Caki2 (cell line): ENCODE data around the gene MYRIP. TPM values are rescaled to one million over a fixed set of nuclear protein-coding genes. Genes with fewer than 3 reads are reported as not detected.
"Not testable (repeated sequence)": the region's sequence is repeated elsewhere in the genome, so short reads cannot be mapped to it uniquely, and the experiment has no call there.

Experiments
- DNase-seq: peaks from one replicate; pipeline ENCODE4 v3.0.0-alpha.2; 2015; ENCODE audit warnings: low read depth
- in situ Hi-C: cut with HindIII; loops from 2 replicates; pipeline ENCODE4 v1.10.0; 2016; ENCODE audit warnings: low sequenced_read_pairs, low pct_unique_long_range_greater_than_20kb, mixed read lengths
- total RNA-seq: library from RNA; depleted of rRNA; stranded (reverse); fragments of >200 nt; shearing (Covaris generic); gene quantifications from 2 replicates; pipeline ENCODE4 v1.2.3, GENCODE V29; 2014; ENCODE audit warnings: low replicate concordance

The MYRIP gene
- total RNA-seq, 1 experiment from 2014 or later, result 0.07 TPM

DNA sequence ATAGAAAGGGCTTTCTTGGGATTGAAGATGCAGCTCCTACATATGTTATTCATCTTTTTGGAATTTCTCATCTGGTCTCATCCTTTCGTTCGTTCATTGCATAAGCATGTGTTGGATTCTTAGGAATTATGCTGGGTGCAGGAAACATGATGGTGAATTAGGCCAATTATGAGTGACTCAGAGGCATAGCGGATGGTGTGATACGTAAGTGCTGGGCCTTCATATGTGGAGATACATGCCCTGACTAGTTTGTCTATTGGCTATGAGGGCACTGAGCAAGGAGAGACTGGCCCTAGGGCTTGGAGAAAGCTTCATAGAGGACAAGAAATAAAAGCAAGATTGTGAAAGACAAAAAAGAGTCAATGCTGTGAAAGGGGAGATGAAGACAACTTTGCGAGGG, 235.1 kb downstream of the MYRIP start:
- DNase-seq, result no peak
- in situ Hi-C loops, result no loop called here

DNA sequence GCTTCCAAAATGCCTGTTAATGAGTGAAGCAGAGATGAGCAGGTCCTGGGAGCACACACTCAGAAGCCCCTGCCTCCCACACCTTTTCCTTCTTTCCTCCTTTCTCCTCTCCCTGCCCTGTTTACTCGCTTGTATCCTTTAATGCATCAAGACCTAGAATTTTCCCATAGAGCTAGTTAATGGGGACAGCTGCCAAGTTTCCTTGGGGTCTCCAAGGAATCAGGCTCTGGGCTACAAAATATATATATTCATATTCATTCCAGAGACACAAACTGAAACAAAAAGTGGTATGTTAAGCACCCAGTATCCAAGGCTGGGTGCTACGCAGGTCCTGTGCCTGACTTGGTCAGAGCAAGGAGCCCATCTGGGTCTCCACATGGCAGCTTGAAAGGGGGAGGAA, 235.6 kb downstream of the MYRIP start:
- DNase-seq, result no peak
- in situ Hi-C loops, result no loop called here

DNA sequence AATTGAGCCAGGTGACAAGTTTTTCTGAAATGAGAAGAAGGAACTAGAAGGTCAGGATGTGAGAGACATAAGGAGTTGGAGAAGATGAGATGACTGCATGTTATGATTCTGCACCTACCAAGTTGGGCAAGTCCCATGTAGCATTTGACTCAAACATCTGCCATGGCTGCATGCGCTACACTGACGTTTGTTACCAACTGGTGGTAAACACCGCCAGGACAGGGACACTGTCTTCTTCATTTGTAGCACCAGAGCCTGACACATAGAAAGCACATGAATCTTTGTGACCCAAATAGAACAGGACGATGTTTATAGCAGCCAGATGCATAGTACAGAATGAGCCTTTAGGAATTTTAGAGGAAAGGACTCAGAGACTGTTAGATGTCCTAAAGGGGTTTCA, 236.7 kb downstream of the MYRIP start:
- no peak for DNase-seq
- in situ Hi-C loops, result no loop called here

DNA sequence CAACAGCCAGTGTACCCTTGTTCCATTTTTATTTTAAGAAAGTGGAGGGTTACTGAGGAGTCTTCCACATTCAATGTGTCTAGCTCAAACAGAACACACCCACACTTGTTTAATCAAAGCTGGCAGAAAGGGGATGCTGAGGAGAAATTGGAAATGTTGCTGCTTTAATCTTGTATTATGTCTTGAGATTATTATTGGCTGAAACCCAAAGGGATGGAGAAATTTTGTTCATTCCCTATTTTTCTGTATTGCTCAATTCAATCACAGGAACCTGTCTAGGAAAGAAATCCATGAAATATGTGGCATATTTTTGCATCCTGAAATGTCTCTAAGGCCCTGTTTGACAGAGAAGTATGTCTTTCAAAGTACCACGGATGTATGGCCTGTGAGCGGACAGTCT, 238.0 kb downstream of the MYRIP start:
- in situ Hi-C loops, result no loop called here
- no peak for DNase-seq

DNA sequence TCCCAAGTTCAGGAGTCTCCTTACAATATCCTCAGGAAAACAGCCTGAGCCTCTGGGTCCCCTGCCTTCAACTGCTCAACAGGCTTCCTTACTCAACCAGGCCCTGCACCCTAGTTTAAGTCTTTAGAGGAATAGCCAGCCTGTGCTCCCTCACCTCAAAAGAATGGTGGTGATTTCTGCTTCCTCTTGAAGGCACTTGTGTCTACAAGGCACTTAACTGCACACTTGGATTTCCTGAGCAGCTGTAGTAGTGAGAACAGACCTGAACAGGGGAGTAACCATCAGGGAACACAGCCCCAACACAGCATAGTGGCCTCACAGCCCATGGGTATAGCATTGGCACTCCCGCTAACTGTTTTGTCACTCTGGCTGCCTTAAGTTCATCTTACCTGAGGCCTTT, 244.3 kb downstream of the MYRIP start:
- no peak for DNase-seq
- in situ Hi-C loops, result no loop called here

DNA sequence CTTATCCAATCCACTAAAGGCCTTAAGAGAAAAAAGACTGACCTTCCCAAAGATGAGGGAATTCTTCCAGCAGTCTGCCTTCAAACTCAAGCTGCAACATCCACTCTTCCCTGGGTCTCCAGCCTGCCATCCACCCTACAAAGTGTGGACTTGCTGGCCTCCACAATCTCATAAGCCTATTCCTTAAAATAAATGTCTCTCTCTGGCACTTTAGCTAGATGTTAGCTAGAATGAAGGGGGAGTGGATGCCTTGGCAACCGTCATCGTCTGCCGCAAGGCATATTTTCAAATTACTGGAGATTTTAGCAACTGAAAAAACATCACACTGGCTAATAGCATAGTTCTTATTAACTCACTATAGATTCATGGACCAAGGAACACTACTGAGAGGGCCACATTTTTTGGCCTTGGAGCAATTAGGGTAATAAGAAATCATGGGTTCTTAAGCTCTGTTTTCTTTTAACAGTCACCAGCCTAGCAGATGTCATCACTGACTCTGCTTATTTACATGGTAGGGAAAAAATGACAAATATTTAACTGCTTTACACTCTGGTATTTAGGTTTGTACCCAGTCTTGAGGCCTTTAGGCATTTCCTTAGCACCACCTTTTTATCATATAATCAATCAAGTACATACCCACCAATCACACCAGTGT, 245.3 kb downstream of the MYRIP start:
- DNase-seq, result no peak
- in situ Hi-C loops, result no loop called here

DNA sequence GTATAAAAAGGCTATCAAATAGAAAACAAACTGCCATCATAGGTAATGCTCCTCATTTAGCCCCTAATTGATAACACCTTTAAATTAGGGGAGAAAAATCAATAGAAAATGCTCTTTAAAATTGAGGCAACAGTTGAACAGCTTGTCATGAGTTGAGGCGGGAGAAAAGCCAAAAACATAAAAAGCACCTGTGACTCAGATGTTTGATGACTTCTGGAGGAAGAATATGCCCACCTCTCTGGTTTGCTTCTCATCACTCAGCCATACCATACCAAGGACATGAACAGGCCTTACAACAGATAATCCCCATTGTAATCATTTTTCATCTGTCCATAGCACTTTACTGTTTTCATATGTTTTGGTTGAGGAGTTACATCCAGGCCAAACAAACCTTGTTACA, 246.0 kb downstream of the MYRIP start:
- in situ Hi-C loops, result no loop called here
- no peak for DNase-seq

DNA sequence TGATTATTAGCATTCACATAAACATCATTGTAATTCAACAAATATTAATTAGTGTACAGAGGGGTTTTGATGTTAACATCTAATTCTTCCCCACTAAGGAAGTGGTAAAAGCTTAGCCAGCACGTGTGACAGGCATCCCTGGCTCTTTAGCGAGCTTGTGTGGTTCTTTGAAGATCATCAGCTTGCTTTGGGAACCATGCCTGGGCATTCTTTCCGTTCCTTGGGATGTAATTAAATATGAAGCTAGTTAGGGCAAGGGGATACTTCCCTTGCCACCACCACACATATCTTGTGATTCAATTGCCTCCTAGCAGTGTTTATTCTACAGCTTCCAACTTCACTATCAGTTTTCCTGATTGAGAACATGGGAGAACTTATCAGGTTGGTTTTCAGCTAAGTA, 246.5 kb downstream of the MYRIP start:
- in situ Hi-C loops, result no loop called here

DNA sequence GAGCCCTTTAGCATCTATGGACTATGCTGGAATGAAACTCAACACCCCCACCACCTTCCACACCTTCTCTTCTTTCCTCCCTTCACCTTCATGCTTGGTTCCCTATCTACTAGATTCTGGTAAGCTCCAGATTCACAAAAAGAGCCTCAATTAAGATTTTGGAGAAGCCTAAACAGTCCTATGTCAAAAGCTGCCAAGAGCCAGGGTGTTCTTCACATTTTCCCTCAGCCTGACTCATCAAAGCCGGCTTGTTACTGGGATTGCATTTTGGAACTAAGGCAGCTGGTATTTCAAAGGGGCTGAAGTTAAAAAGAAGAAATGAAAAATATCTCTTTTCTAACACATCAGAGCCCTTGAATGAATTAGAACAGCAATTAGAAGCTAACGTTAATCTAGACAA, 247.7 kb downstream of the MYRIP start:
- in situ Hi-C loops, result no loop called here
- DNase-seq, result no peak

More for the DNA sequence above, 246.5 kb downstream of the MYRIP start:
- DNase-seq, result no peak

DNA sequence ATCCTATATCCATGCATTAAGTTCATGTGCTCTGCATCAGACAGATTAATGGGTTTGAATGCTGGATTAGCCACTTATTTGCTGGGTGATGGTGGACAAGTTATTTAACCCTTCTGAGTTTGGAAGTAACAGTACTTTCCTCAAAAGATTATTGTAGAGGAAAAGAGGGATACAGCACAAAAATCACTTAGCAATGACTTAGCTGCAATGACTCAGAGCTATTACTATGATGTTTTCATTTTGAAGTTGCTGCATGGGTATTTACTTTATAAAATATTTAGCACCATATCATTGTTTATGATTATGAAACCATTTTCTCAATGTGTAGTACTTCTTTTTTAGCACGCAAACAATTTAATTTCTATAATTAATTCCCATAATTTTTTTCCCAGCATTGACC, 248.4 kb downstream of the MYRIP start:
- DNase-seq, result no peak
- in situ Hi-C loops, result no loop called here

DNA sequence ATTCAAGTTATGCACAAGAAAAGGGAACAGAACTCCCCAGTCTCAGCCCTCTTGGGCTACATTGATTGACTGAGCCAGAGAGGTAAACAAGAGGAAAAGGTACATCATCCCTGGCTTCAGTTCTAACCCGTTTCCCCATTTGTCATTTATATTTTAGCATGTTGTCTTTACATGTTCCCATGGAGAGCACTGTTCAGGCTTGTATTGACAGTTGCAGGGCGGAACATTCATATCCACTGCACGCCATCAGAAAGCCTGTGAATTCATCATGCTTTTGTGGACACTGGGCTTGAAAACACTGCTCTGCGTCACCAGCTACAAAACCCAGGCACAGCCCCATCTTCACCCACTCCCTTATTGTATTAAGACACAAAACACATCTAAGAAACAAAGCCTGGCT, 259.2 kb downstream of the MYRIP start:
- DNase-seq, result no peak
- in situ Hi-C loops, result no loop called here

DNA sequence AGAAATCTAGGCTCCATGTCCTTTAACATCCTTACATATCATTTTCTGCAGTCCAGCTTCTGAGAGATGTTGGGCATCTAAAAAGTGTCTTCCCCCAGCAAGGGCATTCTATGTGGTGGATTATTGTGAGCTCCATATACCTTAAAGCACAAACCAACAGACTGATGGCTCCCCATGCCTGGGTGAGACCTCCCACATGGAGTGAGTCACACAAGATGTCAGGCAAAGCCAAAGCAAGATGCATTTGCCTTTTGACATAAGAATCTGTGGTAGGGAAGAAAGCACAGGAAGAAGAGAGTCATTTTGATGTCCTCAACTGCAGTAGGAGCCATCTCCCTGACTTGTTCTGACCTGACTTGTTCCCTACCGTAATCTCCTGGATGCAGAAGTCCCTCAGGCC, 261.4 kb downstream of the MYRIP start:
- in situ Hi-C loops, result no loop called here

DNA sequence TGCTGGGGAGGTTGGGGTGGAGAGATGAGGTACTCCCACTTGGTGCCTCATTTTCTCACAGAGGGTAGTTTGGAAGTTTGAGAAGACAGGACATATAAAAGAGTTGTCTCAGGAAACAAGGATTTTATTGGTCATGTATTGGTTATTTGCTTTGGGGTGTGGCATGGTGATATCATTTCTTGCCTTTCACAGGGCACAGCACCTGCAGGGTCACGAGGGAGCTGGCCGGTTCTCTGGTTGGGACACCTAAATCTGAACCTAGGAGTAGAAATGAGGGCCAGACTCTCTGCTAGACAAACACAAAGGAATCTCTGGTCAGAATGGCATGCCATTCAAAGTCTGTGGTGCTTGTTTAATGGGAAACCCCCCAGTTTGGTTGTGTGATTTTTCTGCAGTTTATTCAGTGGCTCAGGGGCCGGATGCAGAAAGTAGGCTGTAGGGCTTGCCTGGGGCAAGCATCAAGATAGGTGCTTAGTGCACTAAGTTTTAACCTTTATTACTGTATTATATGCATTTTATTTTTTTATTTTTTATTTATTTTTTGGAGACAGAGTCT, 262.4 kb downstream of the MYRIP start:
- in situ Hi-C loops, result no loop called here
- DNase-seq, result no peak

More for the DNA sequence above, 261.4 kb downstream of the MYRIP start:
- DNase-seq, result no peak

DNA sequence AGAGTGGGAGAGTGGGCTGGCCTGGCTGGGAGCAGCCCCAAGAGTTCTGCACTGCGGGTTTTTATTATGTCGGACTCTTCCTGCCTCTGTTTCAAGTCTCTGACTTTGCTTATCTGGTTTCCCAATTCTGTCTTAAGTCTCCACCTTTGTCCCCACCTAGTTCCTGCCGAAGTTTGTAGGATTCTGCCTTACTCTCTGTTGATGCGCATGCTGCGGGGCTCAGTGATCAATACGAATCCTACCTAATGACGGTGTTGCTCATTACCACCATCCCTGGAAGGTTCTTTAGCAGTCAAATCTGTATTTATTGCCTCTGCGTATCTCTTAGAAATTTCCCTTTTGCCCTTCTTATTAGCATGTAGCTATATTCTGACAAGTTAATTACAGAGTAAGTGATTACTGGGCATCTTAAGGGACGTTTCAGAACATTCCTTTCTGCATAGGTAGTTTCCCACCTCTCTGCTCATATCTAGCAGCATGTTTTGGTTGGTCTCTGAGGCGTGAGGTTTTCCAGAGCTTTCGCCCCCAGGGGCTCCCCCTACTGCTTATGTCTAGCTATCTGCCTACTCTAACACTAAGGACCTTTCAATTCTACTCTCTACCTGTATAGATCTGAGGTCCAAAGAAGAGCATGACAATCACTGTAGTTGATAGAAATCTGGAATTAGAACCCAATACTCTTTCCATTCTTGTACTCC, 264.1 kb downstream of the MYRIP start:
- in situ Hi-C loops, result no loop called here
- no peak for DNase-seq

DNA sequence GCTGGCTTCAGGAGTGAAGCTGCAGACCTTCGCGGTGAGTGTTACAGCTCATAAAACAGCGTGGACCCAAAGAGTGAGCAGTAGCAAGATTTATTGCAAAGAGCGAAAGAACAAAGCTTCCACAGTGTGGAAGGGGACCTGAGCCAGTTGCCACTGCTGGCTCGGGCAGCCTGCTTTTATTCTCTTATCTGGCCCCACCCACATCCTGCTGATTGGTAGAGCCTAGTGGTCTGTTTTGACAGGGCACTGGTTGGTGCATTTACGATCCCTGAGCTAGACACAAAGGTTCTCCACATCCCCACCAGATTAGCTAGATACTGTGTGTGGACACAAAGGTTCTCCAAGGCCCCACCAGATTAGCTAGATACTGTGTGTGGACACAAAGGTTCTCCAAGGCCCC, 267.7 kb downstream of the MYRIP start:
- DNase-seq, in situ Hi-C loops: not testable (repeated sequence)

DNA sequence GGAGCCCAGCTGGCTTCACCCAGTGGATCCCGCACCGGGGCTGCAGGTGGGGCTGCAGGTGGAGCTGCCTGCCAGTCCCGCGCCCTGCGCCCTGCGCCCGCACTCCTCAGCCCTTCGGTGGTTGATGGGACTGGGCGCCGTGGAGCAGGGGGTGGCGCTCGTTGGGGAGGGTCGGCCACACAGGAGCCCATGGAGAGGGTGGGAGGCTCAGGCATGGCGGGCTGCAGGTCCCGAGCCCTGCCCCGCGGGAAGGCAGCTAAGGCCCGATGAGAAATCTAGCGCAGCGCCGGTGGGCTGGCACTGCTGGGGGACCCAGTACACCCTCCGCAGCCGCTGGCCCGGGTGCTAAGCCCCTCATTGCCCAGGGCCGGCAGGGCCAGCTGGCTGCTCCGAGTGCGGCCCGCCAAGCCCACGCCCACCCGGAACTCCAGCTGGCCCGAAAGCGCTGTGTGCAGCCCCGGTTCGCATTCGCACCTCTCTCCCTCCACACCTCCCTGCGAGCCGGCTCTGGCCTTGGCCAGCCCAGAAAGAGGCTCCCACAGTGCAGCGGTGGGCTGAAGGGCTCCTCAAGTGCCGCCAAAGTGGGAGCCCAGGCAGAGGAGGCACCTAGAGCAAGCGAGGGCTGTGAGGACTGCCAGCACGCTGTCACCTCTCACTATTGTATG, 268.6 kb downstream of the MYRIP start:
- DNase-seq, in situ Hi-C loops: not testable (repeated sequence)

DNA sequence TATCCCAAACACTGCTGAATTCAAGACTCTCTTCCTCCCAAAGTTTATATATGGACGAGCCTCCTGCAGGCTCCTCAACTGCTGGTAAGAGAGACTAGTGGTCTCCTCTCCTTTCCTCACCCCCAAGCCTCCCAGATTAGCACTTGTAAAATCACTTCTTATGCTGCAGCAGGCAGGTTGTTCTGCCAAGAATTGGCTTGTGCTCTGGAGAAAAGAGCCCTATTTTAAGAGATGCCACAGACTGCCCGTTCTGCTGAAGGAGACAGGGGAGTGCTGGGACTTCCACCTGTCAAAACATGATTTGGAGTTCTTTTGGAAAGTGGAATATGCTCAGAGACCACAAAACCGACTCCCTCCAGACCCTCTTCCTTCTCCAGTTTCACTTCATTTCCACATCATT, 269.2 kb downstream of the MYRIP start:
- in situ Hi-C loops, result no loop called here
- no peak for DNase-seq

DNA sequence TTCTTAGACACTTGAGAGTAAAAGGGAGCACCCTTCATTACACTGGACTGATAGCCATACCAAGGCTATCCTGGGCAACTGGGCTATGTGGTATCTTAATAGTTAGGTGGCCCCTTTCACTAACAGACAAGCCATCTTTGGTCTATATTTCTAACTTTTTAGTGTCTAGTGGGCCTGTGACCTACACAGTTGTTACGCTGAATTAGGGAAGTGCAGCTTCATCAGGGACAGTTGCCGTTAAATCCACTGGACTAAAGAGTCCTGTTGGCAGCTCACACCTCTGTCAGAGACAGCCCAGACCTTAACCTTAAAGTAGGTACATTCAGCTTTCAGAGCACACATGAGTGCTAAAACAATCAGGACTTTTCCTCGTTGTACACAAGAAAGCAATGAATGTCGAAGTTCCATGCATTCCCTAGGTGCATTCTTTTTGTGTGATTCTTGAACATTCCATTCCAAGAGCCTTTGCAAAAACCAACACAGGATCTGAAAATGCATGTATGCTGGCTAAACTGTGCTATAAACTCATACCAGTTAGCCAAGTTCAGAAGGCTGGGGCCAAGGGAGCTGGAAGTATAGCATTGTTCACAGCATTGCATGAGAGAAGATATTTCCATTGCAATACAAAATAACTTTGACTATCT, 269.9 kb downstream of the MYRIP start:
- in situ Hi-C loops, result no loop called here
- DNase-seq, result no peak

DNA sequence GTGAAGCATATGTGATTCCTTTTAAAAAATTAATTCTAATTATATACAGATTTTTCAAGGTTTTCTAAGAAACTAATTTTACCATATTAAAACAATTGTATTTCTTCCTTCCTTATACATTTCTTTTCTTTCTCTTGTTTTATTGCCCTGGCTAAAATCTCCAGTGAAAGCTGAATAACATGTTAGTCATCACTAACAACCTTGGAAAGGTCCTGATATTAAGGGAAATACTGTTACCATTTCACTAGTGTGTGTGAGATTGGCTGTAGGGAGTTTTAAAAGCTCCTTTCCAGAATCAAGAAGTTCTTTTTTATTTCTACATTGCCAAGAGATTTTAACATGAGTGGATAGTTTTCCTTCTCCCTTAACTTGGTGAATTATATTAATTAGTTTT, 270.4 kb downstream of the MYRIP start:
- DNase-seq, result no peak
- in situ Hi-C loops, result no loop called here
